Activated CD8-positive, alpha-beta memory T cell treated with anti-CD3 and anti-CD28 coated beads, Interleukin-2, amount 50 U/mL, for 48 hours (primary cell): ENCODE results near the gene GUCY1A2.

Source experiments
- DNase-seq: peaks from one replicate; pipeline ENCODE4 v3.0.0-alpha.2; 2020

The GUCY1A2 gene

GRCh38 chr11:106998116-106998915, 20.0 kb downstream of the GUCY1A2 start:
- no peak for DNase-seq

GRCh38 chr11:106997227-106997626, 21.0 kb downstream of the GUCY1A2 start:
- no peak for DNase-seq

- DNase-seq = no peak
Measured at GRCh38 chr11:106996691-106997090, 21.6 kb downstream of the GUCY1A2 start.

DNA sequence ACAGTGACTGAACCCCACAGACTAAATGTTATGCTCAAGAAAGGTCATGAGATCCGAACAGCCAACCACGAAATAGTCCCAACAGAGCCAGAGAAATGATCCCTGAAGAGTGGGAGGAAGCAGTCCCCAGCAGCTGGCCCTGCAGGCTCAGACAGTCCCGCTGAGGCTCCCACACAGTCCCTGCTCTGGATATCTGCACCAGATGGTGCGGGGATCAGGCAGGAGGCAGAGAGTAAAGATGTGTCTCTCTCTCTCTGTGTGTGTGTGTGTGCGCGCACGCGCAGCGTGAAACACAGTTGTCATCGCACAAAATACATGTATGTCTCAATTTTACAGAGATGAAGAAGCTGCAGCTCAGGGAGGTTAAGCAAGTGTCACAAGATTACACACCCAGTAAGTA, 27.9 kb downstream of the GUCY1A2 start:
- DNase-seq = no peak

- DNase-seq = no peak
Measured at GRCh38 chr11:106989078-106989455, 29.2 kb downstream of the GUCY1A2 start.

GRCh38 chr11:106988151-106989077, 29.9 kb downstream of the GUCY1A2 start:
- no peak for DNase-seq

- DNase-seq = no peak
Measured at GRCh38 chr11:106986673-106987072, 31.6 kb downstream of the GUCY1A2 start.

GRCh38 chr11:106986261-106986660, 32.0 kb downstream of the GUCY1A2 start:
- DNase-seq = no peak

DNA sequence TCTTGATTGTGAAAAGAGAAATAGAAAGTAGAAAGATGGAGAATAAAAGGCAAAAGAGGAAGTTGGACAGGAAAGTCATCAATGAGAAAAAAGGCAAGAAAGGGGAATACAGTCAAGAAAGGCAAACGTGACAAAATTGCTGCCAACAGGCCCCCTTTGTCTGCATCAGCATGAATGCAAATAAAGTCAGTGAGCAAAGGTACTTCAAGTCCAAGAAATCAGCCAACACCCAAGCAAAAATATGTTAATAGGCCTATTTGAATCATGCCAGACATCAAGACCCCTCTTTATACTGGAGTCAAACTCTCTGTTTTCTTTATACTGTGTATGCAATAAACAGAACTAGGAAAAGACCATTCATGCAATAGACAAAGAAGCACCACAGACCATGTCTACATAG, 34.3 kb downstream of the GUCY1A2 start:
- no peak for DNase-seq

DNA sequence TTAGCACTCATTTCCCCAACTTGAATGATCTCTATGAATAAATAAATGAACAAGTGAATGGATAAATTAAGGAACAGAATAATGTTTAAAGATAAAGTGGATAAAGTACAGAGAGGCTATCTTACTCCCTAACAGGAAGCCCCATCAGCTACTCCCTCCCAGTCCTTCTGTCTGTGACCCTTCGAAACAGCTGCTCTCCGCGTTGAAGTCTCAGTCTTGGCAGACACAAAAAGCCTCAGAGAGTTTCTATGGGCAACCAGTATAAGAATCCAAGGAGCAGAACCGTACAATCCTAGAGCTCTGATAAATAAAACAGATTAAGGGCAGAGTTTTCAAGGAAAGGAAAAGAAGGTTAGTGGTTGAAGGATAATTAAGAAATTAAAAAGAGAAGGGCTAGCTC, 35.0 kb downstream of the GUCY1A2 start:
- no peak for DNase-seq

DNA sequence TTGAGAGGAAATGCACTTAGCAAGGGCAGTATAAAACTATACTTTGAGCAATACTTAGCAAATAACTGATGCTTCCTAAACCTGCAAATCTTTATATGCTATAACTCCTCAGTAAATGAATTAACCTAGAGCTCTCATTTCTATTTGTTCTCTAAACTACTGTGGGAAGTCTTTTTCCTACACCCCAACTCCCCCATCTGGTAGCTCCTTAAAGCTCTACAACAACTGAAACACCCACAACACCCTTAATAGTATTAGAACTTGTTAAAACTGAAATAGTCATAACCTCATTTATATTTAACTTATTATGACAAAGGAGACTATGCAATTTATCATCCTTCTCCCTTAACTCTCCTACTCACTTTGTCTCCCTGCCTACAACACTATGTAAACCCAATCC, 43.4 kb downstream of the GUCY1A2 start:
- no peak for DNase-seq

DNA sequence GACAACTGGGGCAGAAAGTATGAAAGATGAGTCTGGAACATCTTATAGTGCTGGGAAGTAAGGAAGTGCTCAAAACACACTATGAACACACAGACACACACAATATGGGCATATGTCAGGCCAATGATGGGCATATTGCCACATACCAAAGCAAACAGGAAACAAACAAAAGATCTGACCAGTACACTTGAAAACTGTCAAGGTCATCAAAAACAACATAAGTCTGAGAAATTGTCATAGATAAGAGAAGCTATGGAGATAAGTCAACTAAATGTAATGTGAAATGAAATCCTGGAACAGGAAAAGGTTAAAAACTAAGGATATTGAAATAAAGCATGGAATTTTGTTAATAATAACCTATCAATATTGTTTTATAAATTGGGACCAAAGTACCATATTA, 46.4 kb downstream of the GUCY1A2 start:
- no peak for DNase-seq

DNA sequence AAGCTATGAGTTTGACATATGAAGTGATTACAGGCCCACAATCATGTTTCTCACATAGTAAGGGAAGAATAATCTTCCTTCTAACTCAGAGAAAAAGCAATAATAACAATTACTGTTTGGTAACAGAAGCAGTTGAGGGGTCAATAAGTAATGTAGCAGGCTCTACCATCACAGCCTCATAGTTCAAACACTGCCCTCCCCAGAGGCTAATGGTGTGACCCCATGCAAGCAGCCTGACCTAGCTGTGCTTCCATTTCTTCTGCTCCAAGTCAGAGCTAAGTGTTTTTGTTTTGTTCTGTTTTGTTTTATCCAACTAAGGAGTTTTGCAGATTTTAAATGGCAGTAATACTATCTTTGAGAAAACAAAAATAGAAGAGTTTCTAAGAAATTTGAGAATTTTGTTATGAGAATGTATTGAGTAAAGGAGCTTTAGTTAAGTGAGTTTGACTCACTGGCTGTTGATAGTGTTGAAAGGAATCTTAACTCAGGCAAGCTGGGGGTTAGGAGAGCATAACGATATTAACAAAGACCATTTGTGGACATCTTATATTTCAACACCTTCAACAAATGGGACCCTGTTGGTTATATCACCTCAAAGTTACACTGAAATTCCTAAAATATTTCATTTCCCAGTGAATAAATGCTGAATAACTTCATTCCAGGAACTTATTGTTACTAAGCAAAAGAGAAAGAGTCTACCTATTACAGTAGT, 48.5 kb downstream of the GUCY1A2 start:
- no peak for DNase-seq

- no peak for DNase-seq
Measured at GRCh38 chr11:106962995-106963394, 55.3 kb downstream of the GUCY1A2 start.

DNA sequence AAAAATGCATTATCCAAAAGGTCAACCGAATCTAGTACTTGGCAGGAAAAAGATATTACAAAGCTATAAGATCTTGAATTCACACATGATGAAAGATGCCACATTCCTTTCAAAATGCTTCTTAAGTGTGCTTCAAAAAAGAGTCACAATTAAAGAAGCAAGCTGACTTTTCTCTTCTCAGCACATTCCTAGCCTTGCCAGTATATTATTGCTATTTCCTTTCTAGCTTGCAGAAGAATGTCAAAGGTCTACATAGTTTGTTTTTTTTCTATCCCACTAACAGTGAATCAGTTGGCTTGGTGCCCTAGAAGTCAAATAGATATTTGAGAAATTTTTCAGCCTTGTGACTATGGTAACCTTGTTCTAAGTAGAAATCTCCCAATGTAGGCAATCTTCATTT, 56.8 kb downstream of the GUCY1A2 start:
- DNase-seq = no peak

GRCh38 chr11:106961048-106961447, 57.2 kb downstream of the GUCY1A2 start:
- DNase-seq = no peak

GRCh38 chr11:106959800-106960199, 58.5 kb downstream of the GUCY1A2 start:
- DNase-seq = no peak

DNA sequence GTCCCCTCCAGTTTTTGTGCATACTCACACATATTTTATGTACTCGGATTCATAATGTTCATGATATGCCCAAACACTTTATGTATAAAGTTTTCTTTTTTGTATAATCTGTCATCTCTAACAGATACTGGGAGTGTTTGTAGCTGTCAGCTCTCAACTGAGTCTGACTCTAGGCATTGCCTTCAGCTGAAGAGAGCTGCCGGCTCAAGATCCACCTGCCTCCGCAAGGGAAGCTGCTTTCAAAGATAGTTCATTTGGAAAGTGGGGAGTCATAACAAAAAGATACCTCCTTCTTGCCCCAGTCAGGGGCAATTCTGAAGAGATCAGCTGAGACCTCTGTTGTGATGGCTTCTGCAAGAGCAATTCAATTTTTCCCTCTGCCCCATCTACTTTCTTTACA, 58.9 kb downstream of the GUCY1A2 start:
- no peak for DNase-seq

DNA sequence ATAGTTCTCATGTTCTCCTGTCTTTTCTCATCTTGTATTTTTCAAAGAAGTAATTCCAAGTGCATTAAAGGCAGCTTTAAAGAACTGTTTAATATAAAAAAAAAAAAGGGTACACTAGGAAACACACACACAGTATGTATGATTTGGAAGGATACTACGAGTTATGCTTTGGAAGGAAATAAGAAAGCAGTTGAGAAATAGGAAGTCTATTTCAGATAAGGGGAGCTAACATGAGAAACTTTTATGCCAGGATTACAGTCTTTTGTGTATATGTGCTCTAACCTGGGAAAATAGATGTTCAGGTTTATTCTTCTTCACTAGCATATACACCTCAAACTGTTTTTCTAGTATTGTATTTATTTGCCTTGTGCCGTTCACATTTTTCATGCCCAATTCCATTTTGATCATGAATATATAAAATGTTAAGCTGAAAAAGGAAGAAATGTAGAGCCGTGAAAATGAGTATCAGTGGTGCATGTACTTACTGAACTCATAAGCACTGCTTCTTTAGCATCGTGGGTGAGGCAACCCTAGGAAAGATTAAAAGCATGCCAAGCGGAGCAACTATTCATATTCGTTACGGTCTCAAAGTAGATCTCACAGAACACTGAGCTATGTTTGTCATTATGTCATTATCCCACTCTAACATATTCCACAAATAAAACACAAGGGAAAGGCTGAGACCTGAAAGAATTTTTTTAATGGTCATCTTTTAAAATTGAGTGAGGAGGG, 59.6 kb downstream of the GUCY1A2 start:
- DNase-seq = no peak

GRCh38 chr11:106957030-106957482, 61.2 kb downstream of the GUCY1A2 start:
- DNase-seq = no peak

- DNase-seq = no peak
Measured at GRCh38 chr11:106950067-106950491, 68.2 kb downstream of the GUCY1A2 start.

- DNase-seq = no peak
Measured at GRCh38 chr11:106943089-106943488, 75.2 kb downstream of the GUCY1A2 start.

DNA sequence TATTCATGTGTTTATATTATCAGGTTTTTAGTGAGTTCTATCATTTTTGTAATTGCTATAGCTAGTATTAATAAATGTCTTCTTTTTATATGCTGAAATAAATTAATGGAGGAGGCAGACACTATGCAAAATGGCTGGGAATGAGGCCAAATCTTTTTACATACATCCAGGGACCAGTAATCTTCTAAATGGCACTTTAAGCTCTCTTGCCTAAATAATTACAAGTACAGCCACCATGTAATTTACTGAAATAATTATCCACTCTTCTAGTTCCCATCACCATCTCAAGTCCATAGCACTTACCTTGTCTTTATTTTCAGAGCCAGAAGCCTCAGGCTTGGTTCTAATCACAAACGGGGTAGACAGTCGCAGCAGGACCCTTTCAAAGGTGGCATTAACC, 79.1 kb downstream of the GUCY1A2 start:
- DNase-seq = no peak
